Endothelial cell of umbilical vein (primary cell): ENCODE results near the gene IFNG-AS1. TPM values are rescaled to one million over a fixed set of nuclear protein-coding genes. Genes with fewer than 3 reads are reported as not detected.

ENCODE experiments used
- BruUV-seq: library from RNA; stranded (reverse); fragments of 400-500 nt; replicated peaks from 2 replicates; lab custom pipeline; 2021; lab: Mats Ljungman, UMichigan
- CTCF ChIA-PET: fragments of 300-600, 350-600 bp; sonication (Branson Sonifier 250); formaldehyde crosslinking; loops from one replicate; lab custom pipeline; 2021; ENCODE audit warnings: antibody characterized with exemption, inconsistent platforms; lab: Charles Lee
- POLR2A ChIA-PET: fragments of 300-600, 350-600 bp; sonication (Branson Sonifier 250); formaldehyde crosslinking; loops from one replicate; lab custom pipeline; 2021; ENCODE audit warnings: antibody characterized with exemption, inconsistent platforms; lab: Charles Lee
- DNase-seq: peaks from one replicate; pipeline ENCODE4 v3.0.0-alpha.2; 2011; ENCODE audit warnings: low read depth, low spot score
- FAIRE-seq: peaks from 2 replicates; lab custom pipeline; 2011; peaks lifted over from hg19 to GRCh38; lab: Jason Lieb, UNC
- H2AFZ ChIP-seq: 2 replicates; pipeline ENCODE4 v1.6.0; 2012; ENCODE audit warnings: low read depth, low read length, control low read depth, inconsistent platforms
- H3K27ac ChIP-seq: 2 replicates; pipeline ENCODE4 v1.5.1; 2011; ENCODE audit warnings: low read depth, mild to moderate bottlenecking, control low read depth, low read length, moderate library complexity; ENCODE audit not compliant: insufficient read depth
- H3K27me3 ChIP-seq, 2 experiments: 2 replicates each; pipeline versions ENCODE4 v1.6.0 to v1.6.1; 2011; ENCODE audit warnings: low read length in 2 of 2, mixed read lengths in 1 of 2; ENCODE audit not compliant: control insufficient read depth in 2 of 2, insufficient read depth in 2 of 2
- H3K36me3 ChIP-seq, 2 experiments: 2 replicates in 1 of 2; 3 replicates in 1 of 2; pipeline ENCODE4 v1.5.1; 2011; ENCODE audit warnings: low read length in 2 of 2, mild to moderate bottlenecking in 1 of 2, moderate library complexity in 1 of 2; ENCODE audit not compliant: control insufficient read depth in 2 of 2, insufficient read depth in 2 of 2; ENCODE audit errors: extremely low read depth in 1 of 2
- H3K4me1 ChIP-seq: 3 replicates; pipeline ENCODE4 v1.5.1; 2011; ENCODE audit warnings: mild to moderate bottlenecking, low read length; ENCODE audit not compliant: control insufficient read depth, insufficient read depth; ENCODE audit errors: extremely low read depth
- H3K4me2 ChIP-seq: 2 replicates; pipeline ENCODE4 v1.6.1; 2011; ENCODE audit warnings: low read length, control low read depth, mixed read lengths; ENCODE audit not compliant: insufficient read depth
- H3K4me3 ChIP-seq, 3 experiments: fragments of 200-600 bp in 1 of 3; sonication (generic), shearing (Covaris generic) in 1 of 3; replicated peaks in 1 of 3; 2 replicates each; pipeline ENCODE4 v1.5.1; 2011 to 2016; ENCODE audit warnings: control low read depth in 3 of 3, low read length in 3 of 3, mild to moderate bottlenecking in 2 of 3, inconsistent platforms in 1 of 3, low read depth in 1 of 3, moderate library complexity in 1 of 3; ENCODE audit not compliant: insufficient read depth in 1 of 3
- H3K79me2 ChIP-seq: 2 replicates; pipeline ENCODE4 v1.6.0; 2012; ENCODE audit warnings: low read length, inconsistent platforms; ENCODE audit not compliant: control insufficient read depth, insufficient read depth
- H3K9ac ChIP-seq: replicated peaks from 2 replicates; pipeline ENCODE3; 2011; ENCODE audit warnings: low read length, control low read depth; ENCODE audit not compliant: insufficient read depth; ENCODE audit errors: extremely low read depth
- H3K9me1 ChIP-seq: replicated peaks from 3 replicates; pipeline ENCODE4 v1.6.0; 2011; ENCODE audit warnings: mild to moderate bottlenecking, low read length; ENCODE audit not compliant: control insufficient read depth, insufficient read depth; ENCODE audit errors: extremely low read depth
- H3K9me3 ChIP-seq: replicated peaks from 2 replicates; pipeline ENCODE4 v1.5.1; 2012; ENCODE audit warnings: low read length, inconsistent platforms; ENCODE audit not compliant: control insufficient read depth, insufficient read depth
- H4K20me1 ChIP-seq: replicated peaks from 2 replicates; pipeline ENCODE3; 2011; ENCODE audit warnings: mild to moderate bottlenecking, low read length; ENCODE audit not compliant: control insufficient read depth, insufficient read depth; ENCODE audit errors: extremely low read depth
- CTCF ChIP-seq, 2 donors: IDR thresholded peaks; 1 replicate in 1 of 2; 2 replicates in 1 of 2; pipeline ENCODE4 v1.5.1; 2011; ENCODE audit warnings: low read length in 2 of 2, mild to moderate bottlenecking in 2 of 2, moderate library complexity in 2 of 2, control low read depth in 1 of 2, inconsistent platforms in 1 of 2, low read depth in 1 of 2; ENCODE audit not compliant: insufficient read depth in 1 of 2; ENCODE audit errors: extremely low read depth in 1 of 2
- EZH2 ChIP-seq: IDR thresholded peaks from 2 replicates; pipeline ENCODE4 v1.6.1; 2012; ENCODE audit warnings: borderline replicate concordance, low read depth, mild to moderate bottlenecking, moderate library complexity, low read length, inconsistent platforms; ENCODE audit not compliant: severe bottlenecking
- FOS ChIP-seq: IDR thresholded peaks from 2 replicates; pipeline ENCODE4 v1.6.1; 2011; ENCODE audit warnings: mild to moderate bottlenecking, low read length, moderate library complexity, borderline replicate concordance; ENCODE audit not compliant: insufficient read depth
- GATA2 ChIP-seq: IDR thresholded peaks from 2 replicates; pipeline ENCODE4 v1.7.0; 2011; ENCODE audit warnings: low read depth, mild to moderate bottlenecking, moderate library complexity, mixed read lengths, low read length; ENCODE audit not compliant: insufficient read length, insufficient read depth
- JUN ChIP-seq: IDR thresholded peaks from 2 replicates; pipeline ENCODE4 v1.6.1; 2011; ENCODE audit warnings: borderline replicate concordance, low read depth; ENCODE audit not compliant: insufficient read length, insufficient read depth
- MAX ChIP-seq: IDR thresholded peaks from 2 replicates; pipeline ENCODE4 v1.6.1; 2011; ENCODE audit not compliant: insufficient read depth, insufficient read length
- MYC ChIP-seq: IDR thresholded peaks from one replicate; pipeline ENCODE4 v1.6.1; 2011; ENCODE audit warnings: mild to moderate bottlenecking, low read depth, low read length
- POLR2A ChIP-seq: IDR thresholded peaks from 2 replicates; pipeline ENCODE4 v1.6.1; 2012; ENCODE audit warnings: low read depth, mild to moderate bottlenecking, control low read depth, low read length
- POLR2AphosphoS5 ChIP-seq: IDR thresholded peaks from 2 replicates; pipeline ENCODE4 v1.6.1; 2012; ENCODE audit warnings: low read depth, mild to moderate bottlenecking, control low read depth, low read length, moderate library complexity; ENCODE audit not compliant: insufficient read depth
- dilution Hi-C: fragments of 300-500 bp; cut with MboI; formaldehyde crosslinking; loops from one replicate; pipeline ENCODE4 v1.15.0; 2019; ENCODE audit warnings: low sequenced_read_pairs; ENCODE audit not compliant: extremely low pct_ligation_motif_present
- intact Hi-C: fragments of 100-400 bp; cut with micrococcal nuclease; formaldehyde crosslinking; loops from one replicate; pipeline ENCODE4 v1.10.0; 2022
- polyA plus RNA-seq, 4 experiments: library from polyadenylated mRNA; depleted of rRNA in 3 of 4; stranded (reverse) in 3 of 4; unstranded in 1 of 4; fragments of >200 nt; gene quantifications; 2 replicates each; pipeline versions ENCODE4 v1.2.1 to v1.2.3, GENCODE V29; 2011 to 2012; ENCODE audit warnings: missing spikeins in 1 of 4
- total RNA-seq: library from RNA; stranded (reverse); gene quantifications from 2 replicates; pipeline ENCODE4 v1.2.3, GENCODE V29; 2021

IFNG-AS1 gene
- total and polyA plus RNA-seq, 2 donors (not counting 3 experiments of a cell fraction or from before 2014, with no cell fraction given): not detected

GRCh38 chr12:67994046-67994445, 4.8 kb downstream of the IFNG-AS1 start:
- Histone ChIP-seq H3K9me3 (no peaks in the 10 kb centered on the region), H4K20me1 (no peaks in the 10 kb centered on the region), H3K36me3 (no peaks in the 10 kb centered on the region), H3K4me1 (no peaks in the 10 kb centered on the region), H3K4me3 (no peak overlapping the region), H3K9me1 (no peaks in the 10 kb centered on the region), H3K79me2 (no peaks in the 10 kb centered on the region), H3K4me2 (no peak overlapping the region), H3K9ac (no peak overlapping the region), H3K27ac (no peak overlapping the region), H2AFZ (no peak overlapping the region), H3K27me3 (no peaks in the 10 kb centered on the region)
- POLR2A ChIA-PET: no interaction called here
- FAIRE-seq: no peak
- dilution Hi-C loops: no loop called here
- intact Hi-C loops: no loop called here
- no TSS peak for BruUV-seq
- CTCF ChIA-PET: no interaction called here
- TF ChIP-seq POLR2A (no peak), MAX (no peak), JUN (no peak), GATA2 (no peak), FOS (no peak), EZH2 (no peak), MYC (no peak), CTCF (IDR thresholded peaks at IDR 0.05; ENCODE audit: extremely low read depth in 1 of 2, insufficient read depth in 1 of 2, low read depth in 1 of 2, low read length in 2 of 2) (no peak), POLR2AphosphoS5 (no peak)
- DNase-seq: no peak
